Measurements from ENCODE around the gene FBXL12.
"Not testable (repeated sequence)": the region's sequence is repeated elsewhere in the genome, so short reads cannot be mapped to it uniquely, and the experiment has no call there.

Gene FBXL12

GRCh38 chr19:9847087-9847671 is 28.3 kb upstream of the FBXL12 start:
- Histone ChIP-seq H2AK5ac (ENCODE audit: low read length) (no peak overlapping the region), H3K4me1 (ENCODE audit: control insufficient read depth, low read depth, low read length) (no peaks in the 10 kb centered on the region), H3K27ac (ENCODE audit: low read depth, low read length) (no peak overlapping the region), H3K4me2 (ENCODE audit: low read length) (no peak overlapping the region), H3K18ac (ENCODE audit: low read length) (no peak overlapping the region), H4K5ac (ENCODE audit: low read length) (no peak overlapping the region), H3K23ac (ENCODE audit: low read length) (no peak overlapping the region), H2BK120ac (ENCODE audit: low read depth, low read length) (no peak overlapping the region), H3K56ac (ENCODE audit: low read length) (no peak overlapping the region), H2BK5ac (ENCODE audit: low read length) (no peak overlapping the region), H3K4ac (ENCODE audit: low read depth, low read length) (no peak overlapping the region), H3K27me3 (ENCODE audit: insufficient read depth, low read length, poor library complexity) (no peaks in the 10 kb centered on the region), H2BK15ac (replicated peaks; ENCODE audit: low read depth) (no peak overlapping the region), H3K36me3 (ENCODE audit: control insufficient read depth, insufficient read depth, low read length) (no peaks in the 10 kb centered on the region), H3K79me1 (ENCODE audit: low read length) (no peaks in the 10 kb centered on the region), H3K9ac (ENCODE audit: low read length) (no peak overlapping the region), H4K8ac (ENCODE audit: low read depth, low read length) (no peak overlapping the region), H3K79me2 (ENCODE audit: control insufficient read depth, insufficient read depth, low read length) (no peaks in the 10 kb centered on the region), H3K4me3 (ENCODE audit: low read length) (no peak overlapping the region)
- peak; percentile 83 for DNase-seq
- WGBS (ENCODE audit: extremely low coverage, insufficient coverage, low lambda C conversion rate) = no CpG with 5 or more reads among the region's 13 CpGs

GRCh38 chr19:9843626-9844273 is 24.9 kb upstream of the FBXL12 start:
- H3K23ac ChIP-seq (ENCODE audit: low read length); H3K9ac ChIP-seq (ENCODE audit: low read length); H2BK120ac ChIP-seq (ENCODE audit: low read depth, low read length); H3K36me3 ChIP-seq (ENCODE audit: control insufficient read depth, insufficient read depth, low read length); H2BK5ac ChIP-seq (ENCODE audit: low read length); H3K79me2 ChIP-seq (ENCODE audit: control insufficient read depth, insufficient read depth, low read length); H3K27ac ChIP-seq (ENCODE audit: low read depth, low read length); H3K4me2 ChIP-seq (ENCODE audit: low read length); H2BK15ac ChIP-seq (replicated peaks; ENCODE audit: low read depth); H3K18ac ChIP-seq (ENCODE audit: low read length); H3K4me1 ChIP-seq (ENCODE audit: control insufficient read depth, low read depth, low read length); H3K27me3 ChIP-seq (ENCODE audit: insufficient read depth, low read length, poor library complexity); H3K56ac ChIP-seq (ENCODE audit: low read length); H3K4me3 ChIP-seq (ENCODE audit: low read length); H3K79me1 ChIP-seq (ENCODE audit: low read length); H2AK5ac ChIP-seq (ENCODE audit: low read length); H4K8ac ChIP-seq (ENCODE audit: low read depth, low read length); H4K5ac ChIP-seq (ENCODE audit: low read length); H3K4ac ChIP-seq (ENCODE audit: low read depth, low read length); DNase-seq: not testable (repeated sequence)
- no CpG with 5 or more reads among the region's 12 CpGs for WGBS (ENCODE audit: extremely low coverage, insufficient coverage, low lambda C conversion rate)

DNA sequence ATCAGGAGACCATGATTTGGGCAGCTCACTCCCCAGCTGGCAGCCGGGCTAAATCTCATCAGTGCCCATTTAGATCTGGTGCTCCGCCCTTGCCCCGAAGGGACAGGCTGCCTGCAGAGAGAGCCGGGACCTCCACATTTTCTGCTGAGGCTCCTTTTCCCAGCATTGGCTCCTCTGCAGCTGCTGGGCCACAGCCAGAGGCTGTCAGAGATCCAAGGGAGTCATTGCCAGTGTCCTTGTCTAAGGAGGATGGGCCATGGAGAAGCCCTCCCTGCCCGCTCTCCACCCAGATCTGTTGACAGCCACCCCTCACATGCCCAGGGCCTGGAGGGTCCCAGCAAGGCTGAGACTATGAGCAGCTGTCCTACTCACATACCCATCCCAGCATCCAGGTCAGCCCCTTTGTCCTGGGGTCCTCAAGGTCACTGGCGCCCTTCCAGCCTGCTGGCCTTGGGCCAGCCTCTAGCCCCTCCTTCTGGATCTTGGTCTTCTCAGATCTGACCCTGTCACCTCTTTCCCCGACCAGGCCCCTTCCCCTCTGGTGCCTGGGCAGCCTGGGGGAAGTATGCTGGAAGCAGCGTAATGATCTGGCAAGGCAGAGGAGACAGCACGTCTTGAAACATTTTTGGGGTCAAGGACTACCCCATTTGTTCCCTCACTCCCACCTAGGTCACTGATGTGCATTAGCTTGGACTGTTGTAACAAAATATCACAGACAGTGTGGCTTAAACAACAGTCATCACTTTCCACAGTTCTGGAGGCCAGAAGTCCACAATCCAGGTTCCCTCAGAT is 24.2 kb upstream of the FBXL12 start:
- H2BK5ac ChIP-seq (ENCODE audit: low read length) = no peak overlapping the region
- no peak overlapping the region for H3K27ac ChIP-seq (ENCODE audit: low read depth, low read length)
- H3K4me3 ChIP-seq (ENCODE audit: low read length) = no peak overlapping the region
- no peak overlapping the region for H3K18ac ChIP-seq (ENCODE audit: low read length)
- H3K4me1 ChIP-seq (ENCODE audit: control insufficient read depth, low read depth, low read length) = no peaks in the 10 kb centered on the region
- peaks cover 6% of the 10 kb centered on the region for H3K36me3 ChIP-seq (ENCODE audit: control insufficient read depth, insufficient read depth, low read length)
- H3K23ac ChIP-seq (ENCODE audit: low read length) = no peak overlapping the region
- no peaks in the 10 kb centered on the region for H3K79me1 ChIP-seq (ENCODE audit: low read length)
- H4K8ac ChIP-seq (ENCODE audit: low read depth, low read length) = no peak overlapping the region
- DNase-seq = no peak
- H3K27me3 ChIP-seq (ENCODE audit: insufficient read depth, low read length, poor library complexity) = no peaks in the 10 kb centered on the region
- H3K4ac ChIP-seq (ENCODE audit: low read depth, low read length) = no peak overlapping the region
- H3K9ac ChIP-seq (ENCODE audit: low read length) = no peak overlapping the region
- H3K4me2 ChIP-seq (ENCODE audit: low read length) = no peak overlapping the region
- H2AK5ac ChIP-seq (ENCODE audit: low read length) = no peak overlapping the region
- no CpG with 5 or more reads among the region's 9 CpGs for WGBS (ENCODE audit: extremely low coverage, insufficient coverage, low lambda C conversion rate)
- no peak overlapping the region for H4K5ac ChIP-seq (ENCODE audit: low read length)
- no peak overlapping the region for H2BK15ac ChIP-seq (replicated peaks; ENCODE audit: low read depth)
- no peak overlapping the region for H3K56ac ChIP-seq (ENCODE audit: low read length)
- no peak overlapping the region for H2BK120ac ChIP-seq (ENCODE audit: low read depth, low read length)
- no peaks in the 10 kb centered on the region for H3K79me2 ChIP-seq (ENCODE audit: control insufficient read depth, insufficient read depth, low read length)

GRCh38 chr19:9839415-9839814 is 20.5 kb upstream of the FBXL12 start:
- Histone ChIP-seq H4K8ac (ENCODE audit: low read depth, low read length) (no peak overlapping the region), H4K5ac (ENCODE audit: low read length) (no peak overlapping the region), H3K4me3 (ENCODE audit: low read length) (no peak overlapping the region), H3K18ac (ENCODE audit: low read length) (no peak overlapping the region), H3K4me1 (ENCODE audit: control insufficient read depth, low read depth, low read length) (no peaks in the 10 kb centered on the region), H3K36me3 (ENCODE audit: control insufficient read depth, insufficient read depth, low read length) (peaks cover 6% of the 10 kb centered on the region), H3K27me3 (ENCODE audit: insufficient read depth, low read length, poor library complexity) (no peaks in the 10 kb centered on the region), H3K56ac (ENCODE audit: low read length) (no peak overlapping the region), H3K23ac (ENCODE audit: low read length) (no peak overlapping the region), H2BK120ac (ENCODE audit: low read depth, low read length) (no peak overlapping the region), H3K27ac (ENCODE audit: low read depth, low read length) (no peak overlapping the region), H3K4ac (ENCODE audit: low read depth, low read length) (no peak overlapping the region), H3K4me2 (ENCODE audit: low read length) (no peak overlapping the region), H3K9ac (ENCODE audit: low read length) (no peak overlapping the region), H3K79me2 (ENCODE audit: control insufficient read depth, insufficient read depth, low read length) (peaks cover 9% of the 10 kb centered on the region), H2BK5ac (ENCODE audit: low read length) (no peak overlapping the region), H3K79me1 (ENCODE audit: low read length) (peaks cover 10% of the 10 kb centered on the region), H2BK15ac (replicated peaks; ENCODE audit: low read depth) (no peak overlapping the region), H2AK5ac (ENCODE audit: low read length) (no peak overlapping the region)
- WGBS (ENCODE audit: extremely low coverage, insufficient coverage, low lambda C conversion rate) = no CpG with 5 or more reads among the region's 1 CpG
- DNase-seq = no peak

DNA sequence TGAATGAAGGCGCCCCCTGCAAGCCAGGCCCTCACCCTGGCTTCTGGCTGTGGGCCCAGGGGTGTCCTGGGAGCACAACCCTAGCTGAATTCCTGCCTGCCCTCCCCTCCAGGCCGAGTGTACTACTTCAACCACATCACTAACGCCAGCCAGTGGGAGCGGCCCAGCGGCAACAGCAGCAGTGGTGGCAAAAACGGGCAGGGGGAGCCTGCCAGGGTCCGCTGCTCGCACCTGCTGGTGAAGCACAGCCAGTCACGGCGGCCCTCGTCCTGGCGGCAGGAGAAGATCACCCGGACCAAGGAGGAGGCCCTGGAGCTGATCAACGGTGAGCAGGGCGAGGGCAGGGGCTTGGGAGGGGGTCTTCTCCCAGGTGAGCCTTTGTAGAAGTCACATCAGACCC is 19.4 kb upstream of the FBXL12 start:
- Histone ChIP-seq H3K36me3 (ENCODE audit: control insufficient read depth, insufficient read depth, low read length) (peaks cover 6% of the 10 kb centered on the region), H4K8ac (ENCODE audit: low read depth, low read length) (no peak overlapping the region), H2AK5ac (ENCODE audit: low read length) (no peak overlapping the region), H3K4me2 (ENCODE audit: low read length) (no peak overlapping the region), H3K27me3 (ENCODE audit: insufficient read depth, low read length, poor library complexity) (no peaks in the 10 kb centered on the region), H4K5ac (ENCODE audit: low read length) (no peak overlapping the region), H3K9ac (ENCODE audit: low read length) (no peak overlapping the region), H3K4me1 (ENCODE audit: control insufficient read depth, low read depth, low read length) (no peaks in the 10 kb centered on the region), H3K18ac (ENCODE audit: low read length) (no peak overlapping the region), H3K4ac (ENCODE audit: low read depth, low read length) (no peak overlapping the region), H3K56ac (ENCODE audit: low read length) (no peak overlapping the region), H3K4me3 (ENCODE audit: low read length) (no peak overlapping the region), H3K27ac (ENCODE audit: low read depth, low read length) (no peak overlapping the region), H3K79me2 (ENCODE audit: control insufficient read depth, insufficient read depth, low read length) (peaks cover 9% of the 10 kb centered on the region), H3K79me1 (ENCODE audit: low read length) (peaks cover 10% of the 10 kb centered on the region), H2BK120ac (ENCODE audit: low read depth, low read length) (no peak overlapping the region), H2BK15ac (replicated peaks; ENCODE audit: low read depth) (no peak overlapping the region), H2BK5ac (ENCODE audit: low read length) (no peak overlapping the region), H3K23ac (ENCODE audit: low read length) (no peak overlapping the region)
- DNase-seq = no peak
- WGBS (ENCODE audit: extremely low coverage, insufficient coverage, low lambda C conversion rate) = no CpG with 5 or more reads among the region's 15 CpGs
